Measurements from ENCODE around the gene CELA1.
"Not testable (repeated sequence)": the region's sequence is repeated elsewhere in the genome, so short reads cannot be mapped to it uniquely, and the experiment has no call there.

Gene CELA1

DNA sequence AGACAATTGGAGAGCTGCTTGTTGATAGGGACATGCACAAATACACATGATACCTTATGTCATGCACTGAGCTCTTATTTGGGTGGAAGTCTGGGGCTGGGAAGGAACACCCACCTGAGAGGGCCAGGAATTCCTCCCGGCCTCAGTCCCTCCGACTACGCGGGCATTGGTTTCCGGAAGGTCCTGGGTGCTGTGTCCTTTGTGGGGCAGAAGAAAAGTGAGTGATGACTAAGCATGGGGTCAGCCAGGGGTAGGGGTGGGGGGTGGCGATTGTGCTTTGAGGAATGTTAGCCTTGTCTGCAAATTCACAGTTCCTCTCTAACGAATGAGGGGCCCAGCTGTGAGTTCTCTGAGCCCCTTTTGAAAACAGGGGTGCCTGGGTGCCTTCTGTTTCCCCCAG is 798 bp downstream of the CELA1 start:
- no peak for TF ChIP-seq CTCF (IDR thresholded peaks at IDR 0.05; ENCODE audit: low read length, missing control alignments)
- peak; percentile 35 for DNase-seq (ENCODE audit: low read depth)
- H3K4me3 ChIP-seq (replicated peaks; ENCODE audit: low read depth, low read length): no peak overlapping the region

GRCh38 chr12:51343201-51343600 is 3.3 kb downstream of the CELA1 start:
- H3K4me3 ChIP-seq (replicated peaks; ENCODE audit: low read depth, low read length): no peak overlapping the region
- no peak for DNase-seq (ENCODE audit: low read depth)
- TF ChIP-seq CTCF (IDR thresholded peaks at IDR 0.05; ENCODE audit: low read length, missing control alignments): no peak

- no peak overlapping the region for H3K4me3 ChIP-seq (replicated peaks; ENCODE audit: low read depth, low read length)
- DNase-seq (ENCODE audit: low read depth): no peak
- no peak for TF ChIP-seq CTCF (IDR thresholded peaks at IDR 0.05; ENCODE audit: low read length, missing control alignments)
Observed at GRCh38 chr12:51342416-51342815, 4.1 kb downstream of the CELA1 start.

DNA sequence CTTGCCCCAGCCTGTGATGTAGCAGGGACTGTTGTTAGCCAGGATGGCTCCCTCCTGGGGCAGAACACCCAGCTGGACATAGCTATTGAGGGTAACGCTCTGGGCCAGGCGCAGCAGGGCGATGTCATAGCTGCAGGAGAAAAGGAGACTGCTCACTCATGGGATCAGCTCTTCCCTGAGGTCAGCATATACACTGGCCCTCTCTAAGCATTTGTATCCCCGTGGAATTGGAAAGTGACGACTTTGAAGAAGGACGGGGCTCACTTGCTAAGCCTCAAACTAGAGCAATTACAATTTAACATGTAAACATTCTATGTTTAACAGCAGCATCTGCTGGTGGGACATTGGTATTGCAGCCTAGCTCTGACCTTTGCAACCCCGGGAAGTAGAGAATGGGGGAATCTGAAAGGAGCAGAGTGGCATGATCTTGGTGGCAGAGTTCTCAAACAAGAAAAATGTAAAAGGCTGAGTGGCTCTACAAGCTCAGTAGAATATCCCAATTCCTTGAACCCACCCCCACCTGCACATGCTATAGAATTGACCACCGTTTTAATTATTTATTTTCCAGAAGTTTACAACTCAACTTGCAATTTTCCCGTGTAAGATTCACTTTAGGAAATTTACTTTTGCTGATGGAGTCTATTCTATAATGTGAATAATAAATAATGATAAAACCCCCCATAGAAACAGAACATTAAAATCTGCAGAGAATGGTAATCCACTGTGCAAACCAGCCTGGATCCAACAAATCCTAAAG is 5.0 kb downstream of the CELA1 start:
- peak; percentile 83 for DNase-seq (ENCODE audit: low read depth)
- H3K4me3 ChIP-seq (replicated peaks; ENCODE audit: low read depth, low read length): peak overlapping the region; percentile 24
- peak; percentile 100 for TF ChIP-seq CTCF (IDR thresholded peaks at IDR 0.05; ENCODE audit: low read length, missing control alignments)

DNA sequence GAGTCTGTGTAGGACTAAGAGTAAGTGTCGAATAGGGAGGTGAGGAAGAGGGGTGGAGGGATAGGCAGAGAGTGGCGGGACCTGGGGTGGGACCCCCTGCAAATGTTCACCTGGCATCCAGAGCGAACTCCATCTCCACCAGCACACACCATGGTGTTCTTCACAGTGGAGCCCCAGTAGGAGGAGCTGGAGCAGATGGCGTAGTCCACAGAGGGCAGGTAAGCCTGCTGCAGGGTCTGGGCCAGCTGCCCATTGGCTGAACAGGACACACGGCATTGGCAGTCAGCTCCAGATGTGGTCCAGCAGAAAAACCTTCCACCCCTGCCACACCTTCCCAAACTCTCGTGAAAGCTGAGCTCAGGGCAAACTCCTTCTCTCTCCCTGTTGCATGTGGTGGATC is 6.7 kb downstream of the CELA1 start:
- no peak for DNase-seq (ENCODE audit: low read depth)
- H3K4me3 ChIP-seq (replicated peaks; ENCODE audit: low read depth, low read length): no peak overlapping the region
- no peak for TF ChIP-seq CTCF (IDR thresholded peaks at IDR 0.05; ENCODE audit: low read length, missing control alignments)

DNA sequence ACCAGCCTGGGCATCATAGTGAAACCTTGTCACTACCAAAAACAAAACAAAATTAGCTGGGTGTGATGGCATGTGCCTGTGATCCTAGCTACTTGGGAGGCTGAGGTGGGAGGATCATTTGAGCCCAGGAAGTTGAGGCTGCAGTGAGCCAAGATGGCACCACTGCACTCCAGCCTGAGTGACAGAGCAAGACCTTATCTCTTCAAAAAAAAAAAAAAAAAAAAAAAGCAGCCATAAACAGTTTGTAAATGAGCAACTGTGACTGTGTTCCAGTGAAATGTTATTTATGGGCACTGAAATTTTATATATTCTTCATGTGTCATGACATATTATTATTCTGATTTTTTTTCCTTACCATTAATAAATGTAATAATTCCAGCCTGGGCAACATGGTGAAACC is 9.1 kb downstream of the CELA1 start:
- H3K4me3 ChIP-seq (replicated peaks; ENCODE audit: low read depth, low read length); DNase-seq (ENCODE audit: low read depth): not testable (repeated sequence)

DNA sequence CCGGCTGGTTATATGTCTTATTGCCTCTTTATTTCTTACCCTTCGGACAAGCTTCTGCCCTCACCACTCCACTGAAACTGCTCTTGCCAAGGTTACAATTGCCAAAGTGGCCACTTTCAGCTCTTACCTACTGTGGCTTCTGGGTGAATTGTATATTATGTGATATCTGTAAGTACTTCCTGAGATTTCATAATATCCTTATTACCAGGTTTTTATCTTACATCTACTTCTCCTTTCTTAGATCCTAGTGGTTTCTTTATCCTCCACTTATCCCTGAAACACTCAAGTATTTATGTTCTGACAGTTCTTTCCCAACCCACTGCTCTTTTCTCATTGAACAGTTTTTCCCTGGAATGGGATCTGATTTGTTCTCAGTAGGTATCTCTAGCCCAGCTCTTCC is 10.5 kb downstream of the CELA1 start:
- peak; percentile 27 for DNase-seq (ENCODE audit: low read depth)
- TF ChIP-seq CTCF (IDR thresholded peaks at IDR 0.05; ENCODE audit: low read length, missing control alignments): no peak
- no peak overlapping the region for H3K4me3 ChIP-seq (replicated peaks; ENCODE audit: low read depth, low read length)
